HG03045 (cell line): ENCODE measurements around the gene SLC25A42.
"Not testable (repeated sequence)": the region's sequence is repeated elsewhere in the genome, so short reads cannot be mapped to it uniquely, and the experiment has no call there.

Experiments used
- ATAC-seq: cut with Tn5 transposase; IDR thresholded peaks from one replicate; pipeline ENCODE4 v1.9.1; 2021; ENCODE audit warnings: mild to moderate bottlenecking, moderate library complexity; ENCODE audit not compliant: unreplicated experiment

Gene SLC25A42

DNA sequence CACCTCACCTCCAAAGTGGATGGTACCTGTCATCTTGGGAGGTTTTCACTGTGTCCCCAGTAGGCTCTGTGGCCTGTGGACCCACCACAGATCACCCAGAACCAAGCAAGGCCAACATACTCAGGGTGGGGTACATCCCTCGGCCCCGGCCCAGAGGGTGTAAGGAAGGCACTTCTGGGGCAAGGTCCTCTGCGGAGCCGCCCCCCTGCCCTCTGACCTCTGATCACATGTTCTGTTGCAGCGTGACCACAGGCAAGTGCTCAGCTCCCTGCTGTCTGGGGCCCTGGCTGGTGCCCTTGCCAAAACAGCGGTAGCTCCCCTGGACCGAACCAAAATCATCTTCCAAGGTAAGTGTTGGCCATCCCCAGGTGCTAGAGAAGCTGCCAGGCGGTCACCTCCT is 37.7 kb downstream of the SLC25A42 start:
- ATAC-seq, result no peak

DNA sequence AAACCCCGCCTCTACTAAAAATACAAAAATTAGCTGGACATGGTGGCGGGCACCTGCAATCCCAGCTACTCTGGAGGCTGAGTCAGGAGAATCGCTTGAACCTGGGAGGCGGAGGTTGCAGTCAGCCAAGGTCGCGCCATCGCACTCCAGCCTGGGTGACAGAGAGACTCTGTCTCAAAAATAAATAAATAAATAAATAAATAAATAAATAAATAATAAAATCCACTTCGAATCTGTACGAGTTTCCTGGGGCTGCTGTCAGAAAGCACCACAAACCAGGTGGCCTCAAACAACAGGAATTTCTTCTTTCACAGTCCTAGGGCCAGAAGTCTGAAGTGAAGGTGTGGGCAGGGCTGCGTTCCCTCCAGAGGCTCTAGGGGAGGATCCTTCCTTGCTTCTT is 38.8 kb downstream of the SLC25A42 start:
- ATAC-seq, result not testable (repeated sequence)

DNA sequence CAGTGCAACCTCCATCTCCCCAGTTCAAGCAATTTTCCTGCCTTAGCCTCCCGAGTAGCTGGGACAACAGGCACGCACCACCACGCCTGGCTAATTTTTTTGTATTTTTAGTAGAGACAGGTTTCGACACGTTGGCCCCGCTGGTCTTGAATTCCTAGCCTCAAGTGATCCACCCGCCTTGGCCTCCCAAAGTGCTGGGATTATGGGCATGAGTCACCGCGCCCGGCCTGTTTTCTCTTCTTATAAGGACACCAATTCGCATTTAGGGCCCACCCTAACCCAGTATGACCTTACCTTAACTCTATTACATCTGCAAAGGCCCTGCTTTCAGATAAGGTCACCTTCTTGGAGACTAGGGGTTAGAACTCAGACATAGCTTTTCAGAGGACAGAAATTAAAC is 39.4 kb downstream of the SLC25A42 start:
- ATAC-seq, result no peak

DNA sequence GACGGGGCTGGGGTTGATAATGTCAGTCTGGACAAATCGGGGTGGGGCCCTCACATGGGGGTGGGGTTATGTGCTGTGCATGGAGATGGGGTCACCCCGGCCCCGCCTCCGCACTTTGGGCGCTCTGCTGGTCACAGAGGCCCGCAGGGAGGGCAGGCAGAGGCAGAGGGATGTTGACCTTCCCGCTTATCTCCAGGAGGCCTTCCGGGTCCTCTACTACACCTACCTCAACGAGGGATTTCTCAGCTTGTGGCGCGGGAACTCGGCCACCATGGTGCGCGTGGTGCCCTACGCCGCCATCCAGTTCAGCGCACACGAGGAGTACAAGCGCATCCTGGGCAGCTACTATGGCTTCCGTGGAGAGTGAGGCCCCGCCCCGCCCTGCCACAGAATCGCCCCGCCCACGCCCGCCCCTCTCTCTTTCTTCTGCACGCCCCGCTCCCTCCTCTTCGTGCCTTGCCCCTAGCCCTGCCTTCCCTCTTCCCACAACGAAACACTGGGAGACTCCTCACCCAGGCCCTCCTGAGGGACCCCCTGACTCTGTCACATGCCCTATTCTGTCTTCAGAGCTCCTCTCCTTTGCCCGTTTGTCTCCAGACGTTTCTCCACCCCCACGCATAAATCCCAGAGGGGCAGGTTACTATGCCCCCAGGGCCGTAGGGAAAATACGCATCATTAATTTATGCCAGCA is 41.7 kb downstream of the SLC25A42 start:
- no peak for ATAC-seq

DNA sequence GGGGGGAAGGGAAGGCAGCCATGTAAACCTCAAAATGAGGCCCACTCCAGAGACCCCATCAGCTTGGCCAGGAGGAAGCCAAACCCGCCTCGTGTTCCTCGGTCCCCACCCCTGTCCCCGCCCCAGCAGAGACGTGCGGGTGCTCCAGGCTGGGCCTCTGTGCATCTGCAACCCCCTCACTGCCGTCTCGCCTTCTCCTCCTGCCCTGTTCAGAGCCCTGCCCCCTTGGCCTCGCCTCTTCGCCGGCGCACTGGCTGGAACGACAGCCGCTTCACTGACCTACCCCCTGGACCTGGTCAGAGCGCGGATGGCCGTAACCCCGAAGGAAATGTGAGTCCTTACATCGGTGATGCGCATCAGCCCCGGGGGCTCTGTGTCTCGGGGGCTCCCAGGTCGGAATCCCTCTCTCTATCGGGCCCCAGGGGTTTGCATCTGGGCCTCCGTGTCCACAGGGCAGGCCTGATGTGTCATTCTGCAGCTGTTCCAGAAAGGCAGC is 42.3 kb downstream of the SLC25A42 start:
- ATAC-seq, result no peak

DNA sequence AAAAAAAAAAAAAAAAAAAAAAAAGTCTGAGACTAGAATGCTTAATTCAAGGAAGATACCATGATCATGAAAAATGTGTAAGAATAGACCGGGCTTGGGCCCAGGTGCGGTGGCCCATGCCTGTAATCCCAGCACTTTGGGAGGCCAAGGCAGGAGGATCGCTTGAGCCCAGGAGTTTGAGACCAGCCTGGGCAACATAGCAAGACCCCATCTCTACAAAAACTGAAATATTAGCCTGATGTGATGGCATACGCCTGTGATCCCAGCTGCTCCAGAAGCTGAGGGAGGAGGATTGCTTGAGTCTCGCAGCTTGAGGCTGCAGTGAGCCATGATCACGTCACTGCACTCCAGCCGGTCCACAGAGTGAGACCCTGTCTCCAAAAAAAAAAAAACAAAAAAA is 43.1 kb downstream of the SLC25A42 start:
- not testable (repeated sequence) for ATAC-seq

DNA sequence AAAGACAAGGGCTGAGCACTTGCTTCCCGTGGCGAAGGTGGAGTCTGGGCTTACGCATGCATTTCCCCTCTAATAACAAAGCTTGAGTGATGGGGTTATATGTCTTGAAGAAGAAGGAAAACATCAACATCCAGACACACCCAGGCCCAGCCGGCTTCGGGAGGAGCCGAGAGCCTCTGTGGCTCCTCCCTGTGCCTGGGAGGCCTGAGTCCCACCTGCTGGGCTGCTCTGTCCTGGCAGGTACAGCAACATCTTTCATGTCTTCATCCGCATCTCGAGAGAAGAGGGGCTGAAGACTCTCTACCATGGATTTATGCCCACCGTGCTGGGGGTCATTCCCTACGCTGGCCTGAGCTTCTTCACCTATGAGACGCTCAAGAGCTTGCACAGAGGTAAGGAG is 43.9 kb downstream of the SLC25A42 start:
- no peak for ATAC-seq

DNA sequence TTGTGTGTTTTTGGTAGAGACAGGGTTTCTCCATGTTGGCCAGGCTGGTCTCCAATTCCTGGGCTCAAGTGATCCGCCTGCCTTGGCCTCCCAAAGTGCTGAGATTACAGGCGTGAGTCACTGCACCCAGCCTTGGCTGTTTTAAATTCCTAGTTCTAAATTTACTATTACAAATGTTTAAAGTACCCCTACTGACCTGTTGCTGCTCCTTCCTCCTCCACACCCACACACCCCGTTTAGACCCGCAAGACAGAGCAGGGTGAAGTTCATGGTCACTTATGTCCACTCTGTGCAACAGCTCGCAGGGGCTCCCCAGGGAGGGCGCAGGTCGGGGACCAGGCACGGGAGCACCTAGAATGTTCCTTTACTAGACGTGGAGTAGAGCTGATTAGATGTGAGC is 45.8 kb downstream of the SLC25A42 start:
- no peak for ATAC-seq

DNA sequence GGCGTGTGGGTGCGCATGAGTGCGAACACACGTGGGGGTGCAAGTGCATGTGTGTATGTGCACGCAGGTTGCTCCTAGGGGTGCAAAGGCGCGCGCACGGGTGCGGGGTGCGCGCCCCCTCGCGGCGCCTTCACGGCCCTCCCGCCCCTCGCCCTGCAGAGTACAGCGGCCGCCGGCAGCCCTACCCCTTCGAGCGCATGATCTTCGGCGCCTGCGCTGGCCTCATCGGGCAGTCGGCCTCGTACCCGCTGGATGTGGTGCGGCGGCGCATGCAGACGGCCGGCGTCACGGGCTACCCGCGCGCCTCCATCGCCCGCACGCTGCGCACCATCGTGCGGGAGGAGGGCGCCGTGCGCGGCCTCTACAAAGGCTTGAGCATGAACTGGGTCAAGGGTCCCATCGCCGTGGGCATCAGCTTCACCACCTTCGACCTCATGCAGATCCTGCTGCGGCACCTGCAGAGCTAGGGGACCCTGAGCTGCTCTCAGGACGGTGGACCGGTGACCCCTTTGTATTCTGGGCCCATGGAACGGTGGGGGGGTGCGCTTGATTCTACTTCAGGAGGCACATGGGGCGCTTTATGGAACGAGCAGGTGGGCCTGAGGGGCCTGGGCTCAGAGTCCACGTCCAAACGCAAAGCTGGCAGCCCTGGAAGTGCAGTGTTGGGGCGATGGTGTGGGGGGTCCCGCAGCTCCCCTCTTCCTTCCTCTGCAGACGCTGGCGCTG is 46.8 kb downstream of the SLC25A42 start:
- ATAC-seq, result no peak

DNA sequence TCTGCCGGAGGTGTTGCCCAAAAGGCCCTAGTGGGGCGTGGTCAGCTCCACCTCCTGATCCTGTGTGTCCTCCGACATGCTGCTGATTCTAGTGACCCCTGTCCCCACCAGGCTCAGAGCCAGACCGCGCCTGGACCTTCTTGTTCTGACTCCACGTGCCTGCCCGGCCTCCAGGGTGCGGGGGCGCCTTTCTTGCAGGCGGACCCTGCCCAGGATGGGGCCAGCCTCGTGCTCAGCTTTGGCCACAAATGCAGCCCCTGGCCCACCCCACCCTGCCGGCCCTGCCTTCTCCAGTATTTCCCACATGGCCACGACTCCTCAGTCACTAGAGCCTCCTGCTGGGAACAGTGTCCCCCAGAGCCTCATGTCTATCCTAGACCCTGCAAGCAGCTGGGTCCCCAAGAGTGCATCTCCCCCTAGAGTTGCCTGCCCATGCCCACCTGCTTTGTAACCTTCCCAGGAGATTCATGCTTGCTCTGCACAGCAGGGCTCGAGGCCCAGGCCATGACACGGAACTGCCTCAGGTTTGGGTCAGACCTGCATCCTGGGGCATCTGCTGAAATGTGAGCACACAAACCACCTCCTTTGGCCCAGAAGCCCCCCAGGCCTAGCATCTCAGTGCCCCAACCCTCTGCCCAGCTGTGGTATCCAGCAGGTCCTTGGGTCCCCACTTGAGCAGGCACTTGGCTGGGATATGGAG is 47.5 kb downstream of the SLC25A42 start:
- no peak for ATAC-seq

DNA sequence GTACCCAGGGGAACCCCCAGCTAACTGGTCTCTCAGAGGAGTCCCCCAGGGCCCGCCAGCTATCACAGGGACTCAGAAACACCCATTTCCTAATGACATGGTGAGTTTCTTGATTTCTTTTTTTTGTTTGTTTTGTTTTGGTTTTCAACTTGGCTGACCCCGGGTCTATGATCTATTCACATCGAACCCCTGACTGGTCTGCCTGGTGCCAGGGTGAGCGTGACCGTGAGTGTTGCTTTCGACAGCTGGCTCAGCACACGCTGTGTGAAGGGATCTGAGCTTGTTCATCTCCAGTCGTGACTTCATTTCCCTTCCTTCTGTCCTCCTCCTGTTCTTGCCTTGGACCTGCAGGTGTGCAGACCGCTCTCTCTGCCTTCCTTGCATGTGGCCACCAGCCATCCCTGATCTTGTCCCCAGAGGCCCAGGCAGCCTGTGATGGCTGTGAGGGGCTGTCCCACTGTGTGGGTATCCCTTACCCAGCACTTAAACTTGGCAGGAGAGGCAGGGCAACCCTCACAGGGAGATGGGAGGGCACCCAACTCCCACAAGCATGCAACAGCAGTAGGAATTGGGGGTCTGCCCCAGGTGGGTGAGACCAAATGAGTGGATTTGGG is 48.3 kb downstream of the SLC25A42 start:
- ATAC-seq, result no peak

DNA sequence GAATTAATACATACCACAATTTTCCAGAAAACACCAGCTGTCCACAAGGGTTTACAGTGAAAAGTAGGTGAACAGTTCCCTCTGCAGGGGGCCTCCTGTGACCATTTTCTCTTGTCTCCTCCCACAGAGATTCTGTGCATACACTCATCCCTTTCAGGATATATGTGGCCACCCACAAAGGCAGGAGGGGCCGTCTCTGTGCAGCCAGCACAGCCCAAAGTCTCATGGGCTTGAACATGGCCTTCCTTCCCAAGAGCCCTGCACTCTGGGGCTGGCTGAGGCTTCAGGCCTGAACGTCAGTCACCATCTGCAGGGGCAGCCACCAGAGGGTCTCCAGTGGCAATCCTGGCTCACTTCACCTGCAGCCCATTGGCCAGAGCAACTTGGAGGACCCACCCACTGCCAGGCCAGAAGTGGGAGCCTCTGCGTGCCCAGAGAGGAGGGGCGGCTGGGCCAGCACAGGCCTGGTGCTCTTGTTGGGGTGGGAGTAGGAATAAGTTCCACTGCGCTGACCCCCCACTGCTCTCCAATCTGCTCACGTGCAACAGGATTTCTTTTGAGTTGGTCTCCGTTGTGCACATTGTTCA is 49.3 kb downstream of the SLC25A42 start:
- no peak for ATAC-seq

DNA sequence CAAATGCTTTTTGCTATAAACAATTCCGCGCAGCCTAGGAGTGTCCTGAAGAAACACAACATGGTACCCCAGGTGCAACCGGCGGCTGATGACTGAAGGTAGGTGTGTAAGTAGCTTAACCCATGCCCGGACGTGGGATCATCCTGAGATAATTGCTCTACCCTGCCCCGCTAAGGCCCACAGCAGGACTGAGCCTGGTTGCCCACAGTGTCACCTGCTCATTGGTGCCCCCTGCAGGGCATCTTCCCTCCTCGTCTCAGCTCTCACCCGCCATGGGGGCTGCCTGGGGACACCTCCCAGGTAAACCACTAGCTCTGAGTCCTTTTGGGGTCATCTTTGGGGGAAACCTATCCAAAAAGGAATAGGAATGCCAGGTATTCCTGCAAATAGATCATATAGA is 52.2 kb downstream of the SLC25A42 start:
- ATAC-seq, result no peak

DNA sequence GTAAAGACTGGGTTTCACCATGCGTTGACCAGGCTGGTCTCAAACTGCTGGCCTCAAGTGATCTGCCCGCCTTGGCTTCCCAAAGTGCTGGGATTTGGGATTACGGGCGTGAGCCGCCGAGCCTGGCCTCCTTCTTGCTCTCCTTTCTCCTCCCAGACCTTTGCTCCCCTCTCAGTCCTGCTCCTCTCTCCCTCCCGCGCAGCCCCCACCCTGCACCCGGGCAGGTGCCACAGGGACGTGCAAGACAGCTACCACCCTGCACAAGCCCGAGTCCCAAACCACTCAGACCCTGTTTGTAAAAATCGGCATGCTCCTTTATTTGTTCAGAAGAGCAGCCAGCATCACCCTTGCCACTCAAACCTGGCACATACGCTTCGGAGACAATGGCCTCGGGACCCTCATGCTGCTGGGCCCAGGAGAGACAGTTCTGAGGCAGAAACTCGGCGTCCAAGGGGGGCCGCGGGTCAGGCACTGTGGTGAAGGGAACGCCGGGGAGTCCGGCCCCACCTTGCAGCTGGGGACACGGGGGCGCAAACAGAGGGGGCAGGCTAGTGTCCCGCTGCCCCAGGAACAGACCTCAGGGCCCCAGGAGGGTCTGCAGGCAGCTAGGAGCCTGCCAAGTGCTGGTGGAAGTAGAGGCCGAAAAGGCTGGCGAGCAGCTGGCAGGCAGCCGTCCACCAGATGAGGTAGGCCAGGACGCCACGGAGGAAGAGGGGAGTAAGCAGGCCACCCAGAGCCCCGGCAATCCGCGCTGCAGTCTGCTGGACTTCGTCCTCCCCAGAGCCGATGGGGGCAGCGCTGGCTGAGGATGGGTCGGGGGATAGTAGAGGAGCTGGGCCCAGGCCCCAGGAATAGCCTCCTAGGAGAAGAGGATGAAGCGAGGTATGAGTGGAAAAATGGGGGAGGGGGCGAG is 55.8 kb downstream of the SLC25A42 start:
- no peak for ATAC-seq

DNA sequence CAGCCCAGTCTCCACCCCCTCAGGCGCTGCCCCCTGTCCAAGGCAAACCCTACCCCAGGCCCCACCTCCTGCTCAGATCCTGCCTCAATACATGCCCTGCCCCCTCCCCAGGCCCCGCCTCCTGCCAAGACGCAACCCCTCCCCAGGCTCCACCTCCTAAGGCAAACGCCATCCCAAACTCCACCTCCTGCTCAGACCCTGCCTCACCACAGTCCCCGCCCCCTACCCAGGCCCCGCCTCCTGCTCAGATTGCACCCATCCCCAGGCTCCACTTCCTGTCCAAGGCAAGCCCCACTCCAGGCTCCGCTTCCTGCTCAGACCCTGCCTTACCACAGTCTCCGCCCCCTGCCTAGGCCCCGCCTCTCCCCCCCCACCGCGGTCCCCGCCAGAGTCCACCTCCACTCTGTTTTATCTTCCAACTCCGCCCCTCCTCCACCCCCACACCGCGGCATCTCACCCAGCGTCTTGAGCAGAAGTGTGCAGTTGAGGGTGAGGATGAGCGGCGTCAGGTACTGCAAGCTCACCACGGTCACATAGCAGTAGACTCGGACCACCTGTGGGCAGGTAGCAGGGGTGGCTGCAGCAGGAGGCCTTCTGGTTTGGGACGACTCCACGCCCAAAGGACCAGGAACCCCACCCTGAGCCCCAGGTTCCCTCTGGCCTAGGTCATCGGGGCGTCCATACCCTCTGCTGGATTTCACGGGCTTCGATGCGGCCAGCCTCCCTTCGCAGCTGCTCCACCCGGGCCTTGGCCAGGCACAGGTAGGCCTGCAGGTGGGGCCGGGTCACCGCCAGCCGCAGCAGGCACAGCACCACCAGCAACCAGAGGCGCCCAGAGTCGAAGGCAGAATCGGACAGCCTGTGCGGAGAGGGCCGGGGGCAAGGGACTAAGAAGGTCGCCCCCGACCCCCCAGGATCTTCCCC is 56.8 kb downstream of the SLC25A42 start:
- ATAC-seq, result no peak

DNA sequence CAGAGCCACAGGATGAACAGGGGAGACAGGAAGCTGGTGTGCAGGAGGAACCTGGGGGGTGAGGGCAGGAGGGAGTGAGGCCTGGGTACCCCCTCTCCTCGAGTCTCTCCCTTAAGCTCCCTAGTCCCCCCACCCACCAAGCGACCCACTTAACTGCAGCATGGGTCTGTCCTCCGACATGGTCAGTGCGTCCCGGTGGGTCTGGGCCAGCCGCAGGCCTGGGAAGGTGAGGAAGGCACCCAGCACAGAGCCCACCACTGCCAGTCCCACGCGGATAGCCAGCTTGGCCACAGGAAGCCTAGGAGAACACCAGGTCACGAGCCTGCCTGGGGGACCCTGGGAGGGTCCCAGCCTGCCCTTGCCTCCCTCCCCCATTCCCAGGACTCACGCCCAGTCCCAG is 57.6 kb downstream of the SLC25A42 start:
- no peak for ATAC-seq

DNA sequence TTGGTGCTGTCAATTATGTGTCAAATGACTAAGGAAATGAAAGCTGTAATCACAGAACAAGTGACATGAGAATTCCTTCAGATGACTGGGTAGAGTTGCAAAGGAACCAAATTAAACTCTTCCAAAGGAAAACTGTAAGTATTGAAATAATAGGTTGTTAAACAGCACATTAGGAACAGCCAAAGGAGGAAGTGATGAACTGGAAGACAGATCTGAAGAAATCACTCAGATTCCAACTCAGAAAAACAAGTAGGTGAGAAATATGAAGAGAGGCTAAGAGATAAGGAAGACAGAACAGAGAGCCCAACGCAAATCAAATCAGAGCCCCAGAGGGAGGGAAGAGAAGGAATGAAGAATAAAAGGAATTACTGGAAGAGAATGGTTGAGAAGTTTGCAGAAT is 59.1 kb downstream of the SLC25A42 start:
- ATAC-seq, result no peak

DNA sequence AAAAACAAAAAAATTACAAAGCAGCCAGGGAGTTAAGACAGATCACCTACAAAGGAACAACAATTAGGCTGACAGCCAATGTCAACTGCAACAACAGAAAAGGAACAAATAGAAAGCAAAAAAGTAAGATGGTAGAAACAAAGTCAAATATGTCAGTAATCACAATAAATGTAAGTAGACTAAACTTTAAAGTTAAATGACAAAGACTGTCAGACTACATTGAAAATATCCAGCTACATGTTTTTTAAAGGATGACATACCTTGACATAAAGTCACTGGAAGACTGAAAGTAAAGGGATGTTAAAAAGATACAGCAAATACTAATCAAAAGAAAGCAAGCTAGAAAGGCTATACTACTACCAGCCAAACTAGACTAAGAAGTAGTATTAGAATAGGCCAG is 59.6 kb downstream of the SLC25A42 start:
- no peak for ATAC-seq

DNA sequence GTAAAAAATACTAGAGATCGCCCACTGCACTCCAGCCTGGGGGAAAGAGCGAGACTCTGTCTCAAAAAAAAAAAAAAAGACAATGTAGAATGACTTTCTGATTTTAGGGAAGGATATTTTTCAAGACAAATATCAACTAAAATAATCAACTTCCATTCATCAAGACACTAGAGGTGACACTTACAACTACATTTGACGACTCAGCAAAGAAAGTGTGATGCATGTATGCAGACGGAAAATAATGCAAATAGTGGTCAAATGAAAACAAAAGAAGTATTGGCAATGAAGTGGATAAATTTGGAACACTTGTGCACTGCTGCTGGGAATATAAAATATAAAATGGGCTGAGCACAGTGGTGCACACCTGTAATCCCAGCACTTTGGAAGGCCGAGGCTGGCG is 62.3 kb downstream of the SLC25A42 start:
- ATAC-seq, result no peak
